Adrenal gland (tissue), 12 donors: Measurements from ENCODE around the gene GDF9. TPM values are rescaled to one million over a fixed set of nuclear protein-coding genes. Genes with fewer than 3 reads are reported as not detected.

Source experiments
- DNase-seq, 7 donors: peaks; one replicate each; pipeline ENCODE4 v3.0.0-alpha.2; 2019 to 2020
- H3K27ac ChIP-seq, 5 donors: fragments of 200-600 bp; sonication (generic) in 4 of 5; 1 replicate in 3 of 5; 2 replicates in 2 of 5; pipeline versions ENCODE4 v1.5.1 to v1.8.0; 2016 to 2020; ENCODE audit warnings: mild to moderate bottlenecking in 1 of 5
- H3K27me3 ChIP-seq: fragments of 200-600 bp; 2 replicates; pipeline ENCODE4 v1.8.0; 2021
- H3K36me3 ChIP-seq, 2 donors: fragments of 200-600 bp; replicated peaks in 1 of 2; 1 replicate in 1 of 2; 2 replicates in 1 of 2; pipeline versions ENCODE4 v1.5.1 to v1.8.0; 2018 to 2022
- H3K4me1 ChIP-seq, 2 donors: fragments of 200-600 bp; replicated peaks in 1 of 2; 1 replicate in 1 of 2; 2 replicates in 1 of 2; pipeline versions ENCODE4 v1.5.1 to v1.8.0; 2018 to 2021
- H3K4me3 ChIP-seq, 4 donors: fragments of 200-600 bp; sonication (generic) in 3 of 4; one replicate each; pipeline ENCODE4 v1.5.1; 2016 to 2018
- H3K9me3 ChIP-seq, 3 donors: fragments of 200-600 bp; sonication (generic) in 1 of 3; replicated peaks in 1 of 3; 1 replicate in 2 of 3; 2 replicates in 1 of 3; pipeline versions ENCODE4 v1.5.1 to v1.8.0; 2016 to 2021
- CTCF ChIP-seq, 6 experiments: fragments of 450-650 bp in 4 of 6; fragments of 200-600 bp in 2 of 6; sonication (generic) in 1 of 6; IDR thresholded peaks; 1 replicate in 5 of 6; 2 replicates in 1 of 6; pipeline versions ENCODE4 v1.5.1 to v1.8.0; 2016 to 2021; ENCODE audit warnings: antibody characterized with exemption in 6 of 6, mild to moderate bottlenecking in 2 of 6, moderate library complexity in 1 of 6
- POLR2A ChIP-seq, 2 donors: fragments of 450-650 bp; IDR thresholded peaks; one replicate each; pipeline ENCODE4 v1.6.1; 2017; ENCODE audit warnings: antibody characterized with exemption in 2 of 2, mild to moderate bottlenecking in 2 of 2, moderate library complexity in 1 of 2
- WGBS, 4 donors: extraction: QIAGEN DNeasy Blood & Tissue Kit in 2 of 4; methylation state at CpG; one replicate each; pipeline versions ENCODE4 v1.1.5 to v1.1.7; 2013 to 2017; 5-methylcytosine and 5-hydroxymethylcytosine counted together
- intact Hi-C, 2 donors: fragments of 100-400 bp; cut with DNase I; formaldehyde crosslinking; loops; one replicate each; pipeline versions ENCODE4 v1.14.1 to v1.15.0; 2022 to 2023
- polyA plus RNA-seq, 3 donors: library from polyadenylated mRNA; stranded (reverse); fragments of 200-250 nt in 2 of 3; fragments of 350-450 nt in 1 of 3; fragmentation: Illumina TruSeq in 1 of 3; extraction: RNeasy Lipid Tissue Mini Kit (QIAGEN cat#74804) in 1 of 3; gene quantifications; one replicate each; pipeline ENCODE4 v1.2.3, GENCODE V29; 2013 to 2014
- total RNA-seq, 9 donors: library from RNA; depleted of rRNA in 4 of 9; stranded (reverse); fragments of >200 nt in 4 of 9; fragments of 120-200 nt in 1 of 9; fragmentation: NEBNext Ultra II Directional in 1 of 9; extraction: Animal tissue kit (Norgen Biotek cat#: 25700) in 1 of 9; gene quantifications; one replicate each; pipeline versions ENCODE4 v1.1.0 to v1.2.4, GENCODE V29; 2013 to 2023
- donor health status: healthy with polysubstance abuse.
- donor health status: Bipolar disorder and iron deficiency.
- donor health status: DM: yes; HTN: yes; CAD: no.
- donor health status: DM: no; HTN: no; CAD: no.
- donor health status: DM: no; HTN: no; CAD: no.
- donor health status: DM: yes; HTN: yes; CAD: no.

Gene GDF9
- total and polyA plus RNA-seq, 12 donors, result 0.41 to 1.4 (median 0.83) TPM

DNA sequence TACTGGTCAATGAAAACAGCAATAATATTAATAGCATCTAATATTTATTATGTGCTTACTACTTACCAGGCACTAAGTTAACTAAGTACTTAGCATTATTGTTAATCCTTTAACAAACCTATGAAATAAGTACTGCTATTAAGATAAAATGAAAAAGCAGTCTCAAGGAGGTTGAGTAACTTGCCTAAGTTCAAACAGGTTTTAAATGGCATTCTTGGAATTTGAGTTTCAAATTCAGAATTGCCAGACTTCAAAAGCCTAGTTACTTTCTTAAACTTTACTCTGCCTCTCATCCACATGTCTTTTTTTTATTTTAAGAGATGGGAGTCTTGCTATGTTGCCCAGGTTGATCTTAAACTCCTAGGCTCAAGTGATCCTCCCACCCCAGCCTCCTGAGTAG lies 23.2 kb upstream of the GDF9 start:
- intact Hi-C loops, result no loop called here
- peaks cover 0 to 84% of the 10 kb centered on the region in 2 donors for H3K36me3 ChIP-seq
- H3K27ac ChIP-seq, result no peak overlapping the region

GRCh38 chr5:132887283-132887682 lies 21.0 kb upstream of the GDF9 start:
- TF ChIP-seq CTCF (IDR thresholded peaks at IDR 0.05) (no peak), POLR2A (IDR thresholded peaks at IDR 0.05) (no peak)
- Histone ChIP-seq H3K27ac (peak overlapping the region in 2 of 5 donors; percentile 22 to 35), H3K36me3 (peaks cover 0 to 92% of the 10 kb centered on the region in 2 donors), H3K9me3 (no peaks in the 10 kb centered on the region), H3K4me1 (peaks cover 0 to 22% of the 10 kb centered on the region in 2 donors), H3K4me3 (no peak overlapping the region), H3K27me3 (no peaks in the 10 kb centered on the region)
- intact Hi-C loops, result no loop called here
- 0 to 21% (median 8%) methylated on average over 1 of the region's 1 CpG for WGBS, 4 donors
- no peak for DNase-seq

More for the DNA sequence above, 23.2 kb upstream of the GDF9 start:
- H3K9me3 ChIP-seq, result no peaks in the 10 kb centered on the region
- TF ChIP-seq POLR2A (IDR thresholded peaks at IDR 0.05) (no peak), CTCF (IDR thresholded peaks at IDR 0.05) (no peak)
- no peaks in the 10 kb centered on the region for H3K27me3 ChIP-seq
- no peak for DNase-seq
- no peak overlapping the region for H3K4me3 ChIP-seq
- peaks cover 0 to 18% of the 10 kb centered on the region in 2 donors for H3K4me1 ChIP-seq

DNA sequence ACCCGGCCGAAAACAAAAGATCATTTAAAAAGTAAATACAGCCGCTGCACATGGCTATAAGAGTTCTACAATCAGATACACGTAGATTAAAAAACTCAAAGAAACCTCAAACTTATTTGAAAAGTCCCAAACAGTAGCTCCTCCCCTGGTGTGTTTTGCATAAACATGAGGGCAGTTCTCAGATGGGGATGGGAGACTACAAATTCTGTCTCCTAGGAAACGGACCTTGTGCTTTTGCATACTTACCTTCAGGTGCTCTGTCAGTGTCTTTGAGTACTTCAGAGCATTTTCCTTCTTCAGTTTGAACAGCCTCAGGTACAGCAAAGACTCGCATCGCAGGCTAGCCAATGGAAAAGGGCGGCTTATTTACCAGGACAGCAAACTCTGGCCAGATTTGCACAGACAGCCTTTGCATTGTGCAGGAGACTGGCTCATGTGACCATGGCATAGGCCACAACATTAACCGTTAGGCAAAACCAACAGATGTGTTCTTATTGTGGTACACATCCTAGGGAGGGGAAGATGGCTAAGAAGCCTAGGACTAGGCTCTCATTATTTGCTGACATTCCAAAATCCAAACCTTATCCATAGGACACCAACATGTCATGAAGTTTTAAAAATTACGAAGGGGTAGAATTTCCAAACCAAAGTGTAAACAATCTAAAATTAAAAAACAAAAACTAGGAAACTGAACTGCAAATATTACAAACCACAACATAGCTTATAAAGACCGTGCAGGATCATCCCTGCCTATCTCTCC lies 20.0 kb upstream of the GDF9 start:
- no peak for DNase-seq
- 91 to 93% (median 92%) methylated on average over 11 of the region's 11 CpGs for WGBS, 4 donors
- H3K27me3 ChIP-seq, result no peaks in the 10 kb centered on the region
- H3K36me3 ChIP-seq, result peaks cover 0 to 92% of the 10 kb centered on the region in 2 donors
- peak overlapping the region in 1 of 5 donors; percentile 4 for H3K27ac ChIP-seq
- TF ChIP-seq CTCF (IDR thresholded peaks at IDR 0.05) (no peak), POLR2A (IDR thresholded peaks at IDR 0.05) (no peak)
- intact Hi-C loops, result no loop called here
- no peak overlapping the region for H3K4me3 ChIP-seq
- H3K9me3 ChIP-seq, result no peaks in the 10 kb centered on the region
- peaks cover 0 to 18% of the 10 kb centered on the region in 2 donors for H3K4me1 ChIP-seq

- intact Hi-C loops, result no loop called here
- DNase-seq, result no peak
Observed at GRCh38 chr5:132884548-132884947, 18.3 kb upstream of the GDF9 start.

More at GRCh38 chr5:132884548-132884947, 18.3 kb upstream of the GDF9 start:
- no peak overlapping the region for H3K4me3 ChIP-seq
- no peaks in the 10 kb centered on the region for H3K27me3 ChIP-seq
- H3K4me1 ChIP-seq, result peaks cover 0 to 13% of the 10 kb centered on the region in 2 donors
- TF ChIP-seq POLR2A (IDR thresholded peaks at IDR 0.05) (no peak), CTCF (IDR thresholded peaks at IDR 0.05) (no peak)
- H3K27ac ChIP-seq, result no peak overlapping the region
- peaks cover 0 to 94% of the 10 kb centered on the region in 2 donors for H3K36me3 ChIP-seq
- 42 to 52% (median 50%) methylated on average over 2 of the region's 2 CpGs for WGBS, 4 donors
- no peaks in the 10 kb centered on the region for H3K9me3 ChIP-seq
